ENCODE results near the gene EPHX1. TPM values are rescaled to one million over a fixed set of nuclear protein-coding genes. Genes with fewer than 3 reads are reported as not detected.

EPHX1 gene
- total RNA-seq, 4 donors from 2014 or later: 89.0 to 177 (median 156) TPM

- TF ChIP-seq CTCF (IDR thresholded peaks at IDR 0.05): no peak
- DNase-seq (ENCODE audit: low spot score): no peak
- no peak for ATAC-seq (ENCODE audit: low FRiP score)
Observed at GRCh38 chr1:225822655-225823403, 12.9 kb downstream of the EPHX1 start.

- ATAC-seq (ENCODE audit: low FRiP score) (no peak), DNase-seq (ENCODE audit: low spot score) (no peak)
- no peak for TF ChIP-seq CTCF (IDR thresholded peaks at IDR 0.05)
Observed at GRCh38 chr1:225823811-225824261, 13.9 kb downstream of the EPHX1 start.

GRCh38 chr1:225824533-225824941 lies 14.6 kb downstream of the EPHX1 start:
- DNase-seq (ENCODE audit: low spot score) (no peak), ATAC-seq (ENCODE audit: low FRiP score) (no peak)

GRCh38 chr1:225825078-225825477 lies 15.2 kb downstream of the EPHX1 start:
- DNase-seq (ENCODE audit: low spot score) (no peak), ATAC-seq (ENCODE audit: low FRiP score) (no peak)
- no peak for TF ChIP-seq CTCF (IDR thresholded peaks at IDR 0.05)

More at GRCh38 chr1:225824533-225824941, 14.6 kb downstream of the EPHX1 start:
- no peak for TF ChIP-seq CTCF (IDR thresholded peaks at IDR 0.05)

GRCh38 chr1:225825607-225826007 lies 15.7 kb downstream of the EPHX1 start:
- no peak for ATAC-seq (ENCODE audit: low FRiP score)
- TF ChIP-seq CTCF (IDR thresholded peaks at IDR 0.05): no peak
- DNase-seq (ENCODE audit: low spot score): no peak

- DNase-seq (ENCODE audit: low spot score) (no peak), ATAC-seq (ENCODE audit: low FRiP score) (no peak)
- TF ChIP-seq CTCF (IDR thresholded peaks at IDR 0.05): no peak
Observed at GRCh38 chr1:225827076-225827475, 17.2 kb downstream of the EPHX1 start.
